ENCODE data around the gene APOBR.

DNA sequence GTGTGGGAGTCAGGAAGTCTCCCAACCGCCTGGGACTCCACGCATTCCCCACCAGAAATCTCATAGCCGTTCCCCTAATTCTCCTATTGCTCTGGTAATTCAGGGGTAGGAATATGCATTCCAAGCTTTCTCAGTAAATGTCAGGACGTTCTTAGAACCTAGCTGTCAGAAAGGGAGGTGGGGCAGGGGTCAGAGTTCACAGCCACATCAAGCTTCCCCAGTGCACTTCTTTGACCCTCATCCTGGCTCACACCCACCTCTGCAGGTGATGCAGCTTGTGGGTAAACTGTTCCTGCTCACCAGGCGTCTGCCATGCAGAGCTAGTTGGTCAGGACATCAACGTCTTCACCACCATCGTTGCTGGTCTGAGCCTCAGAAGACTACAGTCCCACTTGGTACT, 26.2 kb downstream of the APOBR start:
- TF ChIP-seq, protein P1, sequence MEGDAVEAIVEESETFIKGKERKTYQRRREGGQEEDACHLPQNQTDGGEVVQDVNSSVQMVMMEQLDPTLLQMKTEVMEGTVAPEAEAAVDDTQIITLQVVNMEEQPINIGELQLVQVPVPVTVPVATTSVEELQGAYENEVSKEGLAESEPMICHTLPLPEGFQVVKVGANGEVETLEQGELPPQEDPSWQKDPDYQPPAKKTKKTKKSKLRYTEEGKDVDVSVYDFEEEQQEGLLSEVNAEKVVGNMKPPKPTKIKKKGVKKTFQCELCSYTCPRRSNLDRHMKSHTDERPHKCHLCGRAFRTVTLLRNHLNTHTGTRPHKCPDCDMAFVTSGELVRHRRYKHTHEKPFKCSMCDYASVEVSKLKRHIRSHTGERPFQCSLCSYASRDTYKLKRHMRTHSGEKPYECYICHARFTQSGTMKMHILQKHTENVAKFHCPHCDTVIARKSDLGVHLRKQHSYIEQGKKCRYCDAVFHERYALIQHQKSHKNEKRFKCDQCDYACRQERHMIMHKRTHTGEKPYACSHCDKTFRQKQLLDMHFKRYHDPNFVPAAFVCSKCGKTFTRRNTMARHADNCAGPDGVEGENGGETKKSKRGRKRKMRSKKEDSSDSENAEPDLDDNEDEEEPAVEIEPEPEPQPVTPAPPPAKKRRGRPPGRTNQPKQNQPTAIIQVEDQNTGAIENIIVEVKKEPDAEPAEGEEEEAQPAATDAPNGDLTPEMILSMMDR (IDR thresholded peaks at IDR 0.05; ENCODE audit: low read depth, low read length, poor library complexity, severe bottlenecking) = no peak
- TF ChIP-seq EZH2phosphoT487 (IDR thresholded peaks at IDR 0.05; ENCODE audit: borderline replicate concordance, low read length) = no peak
